GM21717 (cell line): ENCODE results near the gene EWSR1.
"Not testable (repeated sequence)": the region's sequence is repeated elsewhere in the genome, so short reads cannot be mapped to it uniquely, and the experiment has no call there.

Experiments
- ATAC-seq: cut with Tn5 transposase; IDR thresholded peaks from one replicate; pipeline ENCODE4 v1.9.1; 2021; ENCODE audit warnings: mild to moderate bottlenecking, moderate library complexity; ENCODE audit not compliant: unreplicated experiment

Gene EWSR1

DNA sequence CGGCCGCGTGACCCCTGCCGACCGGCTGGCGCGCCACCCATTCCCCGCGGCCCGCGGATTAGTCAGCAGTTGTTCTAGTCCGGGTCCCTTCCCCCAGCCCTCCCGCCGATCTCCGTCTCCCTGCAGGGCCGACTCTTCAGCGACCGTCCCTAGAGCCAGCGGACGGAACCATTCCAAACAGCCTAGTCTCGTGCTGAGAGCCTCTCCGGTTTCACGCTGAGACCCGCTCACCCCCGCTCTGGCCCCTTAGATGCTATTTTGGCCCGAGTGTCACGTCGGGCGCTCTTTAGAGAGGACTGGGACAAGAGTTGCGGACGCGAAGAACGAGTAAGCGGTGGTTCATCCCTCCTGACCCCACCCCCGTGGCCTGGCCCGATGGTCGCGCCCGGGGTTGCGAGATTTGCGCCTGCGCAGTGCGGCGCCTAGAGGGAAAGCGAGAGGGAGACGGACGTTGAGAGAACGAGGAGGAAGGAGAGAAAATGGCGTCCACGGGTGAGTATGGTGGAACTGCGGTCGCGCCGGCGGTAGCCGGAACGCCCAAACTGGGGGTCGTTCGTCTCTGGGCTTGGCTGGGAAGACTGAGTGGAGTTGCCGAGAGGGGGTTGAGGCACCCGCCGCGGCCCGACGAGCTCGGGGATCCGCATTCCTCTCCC, at the start of gene EWSR1, which contains the start of gene RHBDD3:
Gene EWSR1, plus strand, starts transcription at position 411 of the 653 bp plus-strand sequence. Its CDS starts 69 bp downstream, at position 480.
Gene RHBDD3, minus strand, starts transcription at position 124 of the 653 bp plus-strand sequence. CDS start 2,355 bp downstream, outside the sequence.
- ATAC-seq = peak; percentile 68

GRCh38 chr22:29218758-29219408, 49.2 kb upstream of the EWSR1 start:
- no peak for ATAC-seq

DNA sequence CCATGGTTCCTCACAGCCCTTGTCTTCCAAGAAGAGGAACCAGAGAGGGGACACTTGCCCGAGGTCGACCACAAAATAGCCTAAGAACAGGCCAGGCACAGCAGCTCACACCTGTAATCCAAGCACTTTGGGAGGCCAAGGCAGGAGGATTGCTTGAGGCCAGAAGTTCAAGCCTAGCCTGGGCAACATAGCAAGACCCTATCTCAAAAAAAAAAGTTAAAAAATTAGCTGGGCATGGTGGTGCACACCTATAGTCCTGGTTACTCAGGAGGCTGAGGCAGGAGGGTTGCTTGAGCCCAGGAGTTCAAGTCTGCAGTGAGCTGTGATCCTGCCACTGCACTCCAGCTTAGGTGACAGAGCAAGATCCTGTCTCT, 48.7 kb upstream of the EWSR1 start:
- ATAC-seq = not testable (repeated sequence)

- no peak for ATAC-seq
Measured at GRCh38 chr22:29219881-29220670, 48.0 kb upstream of the EWSR1 start.

DNA sequence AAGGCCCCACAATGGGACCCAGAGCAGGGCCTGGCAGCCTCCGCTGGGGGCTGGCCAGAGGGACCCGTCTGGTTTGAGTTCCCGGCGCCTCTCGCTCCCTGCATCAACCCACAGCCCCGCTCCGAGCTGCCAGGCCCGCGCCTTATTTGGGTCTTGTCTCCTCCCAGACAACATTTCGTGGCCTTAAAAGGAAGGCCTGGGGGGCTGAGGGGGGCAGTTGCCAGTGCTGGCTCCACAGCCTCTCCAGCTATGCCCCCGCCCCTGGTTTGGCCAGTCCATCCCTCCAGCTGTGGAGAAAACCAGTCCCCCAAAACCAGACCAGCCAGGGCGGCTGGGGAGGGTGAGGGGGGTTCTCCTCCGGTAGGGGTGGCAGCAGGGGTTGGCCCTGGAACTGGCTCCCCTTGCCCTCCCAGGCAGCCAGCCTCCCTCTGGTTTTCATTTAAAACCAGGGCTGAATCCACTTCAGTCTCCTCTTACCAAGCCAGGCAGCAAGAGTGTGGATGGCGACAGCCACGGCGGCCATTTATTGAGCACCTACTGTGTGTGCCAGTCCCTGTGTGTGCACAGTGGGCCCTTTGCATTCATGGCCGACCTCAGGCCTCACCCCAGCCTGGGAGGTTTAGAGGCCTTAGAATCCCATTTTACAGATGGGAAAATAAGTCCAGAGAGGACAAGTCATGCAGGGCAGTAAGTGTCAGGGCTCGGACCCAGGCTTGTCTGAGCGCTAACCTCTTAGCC, 43.8 kb upstream of the EWSR1 start:
- no peak for ATAC-seq

- ATAC-seq = no peak
Measured at GRCh38 chr22:29224859-29225410, 43.1 kb upstream of the EWSR1 start.

DNA sequence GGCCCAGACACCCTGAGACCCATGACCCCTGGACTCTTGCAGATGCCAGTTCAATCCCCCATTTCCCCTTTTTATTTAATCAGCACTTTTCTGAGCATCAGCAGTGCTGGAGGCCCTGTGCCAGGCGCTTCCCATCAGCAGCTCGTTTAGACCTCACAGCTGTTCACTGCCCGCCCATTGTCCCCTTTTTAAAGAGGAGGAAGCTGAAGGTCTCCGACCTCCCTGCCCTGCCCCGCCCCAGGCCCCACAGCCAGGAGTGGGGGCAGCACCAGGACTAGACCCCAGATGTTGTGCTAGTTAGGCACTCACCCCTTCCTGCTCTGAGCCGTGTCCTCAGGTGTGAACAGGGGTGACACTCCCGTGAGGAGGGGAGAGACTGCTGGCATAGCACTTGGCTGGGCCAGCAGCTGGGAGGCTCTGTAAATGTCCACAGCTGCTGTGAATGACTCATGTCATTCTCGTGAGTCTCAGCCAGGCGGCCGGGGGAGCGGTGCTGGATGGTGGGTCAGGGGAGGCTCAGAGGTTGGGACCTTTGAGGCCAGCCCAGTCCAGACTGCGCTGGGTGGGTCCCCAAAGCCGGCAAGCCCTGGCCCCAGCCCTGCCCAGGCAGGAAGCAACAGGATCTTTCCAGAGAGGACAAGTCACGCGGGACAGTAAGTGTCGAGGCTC, 42.5 kb upstream of the EWSR1 start:
- ATAC-seq = no peak

DNA sequence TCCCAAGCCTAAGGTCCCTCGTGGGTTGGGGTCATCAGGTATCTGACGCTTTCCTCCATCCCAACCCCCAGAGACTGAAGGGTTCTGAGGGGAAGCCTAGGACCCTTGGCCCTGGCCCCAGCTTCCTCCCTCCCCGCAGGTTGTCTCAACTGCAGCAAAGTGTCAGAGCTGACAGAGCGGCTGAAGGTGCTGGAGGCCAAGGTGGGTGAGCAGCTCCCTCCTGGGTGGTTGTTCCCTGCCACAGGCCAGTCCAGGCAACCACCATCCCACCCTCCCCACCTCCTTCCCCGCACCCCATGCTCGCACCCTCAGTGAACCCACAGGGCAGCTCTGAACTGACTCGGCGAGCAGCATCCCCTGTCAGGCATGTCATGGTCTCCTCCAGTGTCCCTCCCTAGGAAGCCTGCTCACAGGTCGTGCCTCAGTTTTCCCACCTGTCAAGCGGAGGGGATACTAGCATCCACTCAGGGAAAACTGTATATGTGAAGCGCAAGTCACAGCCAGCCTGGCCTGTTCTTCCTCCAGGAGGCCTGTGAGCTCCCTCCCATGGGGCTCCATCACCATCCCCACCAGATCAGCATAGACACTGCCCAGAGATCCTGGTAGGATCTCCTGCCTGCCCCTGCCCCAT, 41.6 kb upstream of the EWSR1 start:
- no peak for ATAC-seq

GRCh38 chr22:29230972-29231875, 36.8 kb upstream of the EWSR1 start:
- ATAC-seq = no peak

- no peak for ATAC-seq
Measured at GRCh38 chr22:29231971-29232959, 35.8 kb upstream of the EWSR1 start.

DNA sequence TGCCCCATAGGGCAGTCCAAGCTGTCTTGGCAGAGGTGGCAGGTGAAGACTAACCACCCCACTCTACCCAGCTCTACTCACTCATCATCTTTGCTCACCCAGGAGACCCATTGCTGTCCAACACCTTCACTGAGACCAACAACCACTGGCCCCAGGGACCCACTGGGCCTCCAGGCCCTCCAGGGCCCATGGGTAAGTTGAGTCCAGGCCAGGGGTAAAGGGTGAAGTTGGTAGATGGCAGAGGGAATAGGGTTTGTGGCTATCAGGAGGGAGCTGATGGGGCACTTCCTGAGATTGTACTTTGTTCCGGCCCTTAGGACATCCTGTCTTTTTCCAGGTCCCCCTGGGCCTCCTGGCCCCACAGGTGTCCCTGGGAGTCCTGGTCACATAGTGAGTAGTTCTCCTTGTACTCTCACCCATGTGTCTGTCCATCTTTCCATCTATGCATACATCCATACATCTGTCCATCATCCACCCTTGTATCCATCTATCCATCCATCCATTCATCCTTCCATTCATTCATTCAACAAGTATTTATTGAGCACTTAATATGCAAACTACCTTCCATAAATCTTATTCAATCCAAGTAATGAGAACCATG, 34.7 kb upstream of the EWSR1 start:
- no peak for ATAC-seq

DNA sequence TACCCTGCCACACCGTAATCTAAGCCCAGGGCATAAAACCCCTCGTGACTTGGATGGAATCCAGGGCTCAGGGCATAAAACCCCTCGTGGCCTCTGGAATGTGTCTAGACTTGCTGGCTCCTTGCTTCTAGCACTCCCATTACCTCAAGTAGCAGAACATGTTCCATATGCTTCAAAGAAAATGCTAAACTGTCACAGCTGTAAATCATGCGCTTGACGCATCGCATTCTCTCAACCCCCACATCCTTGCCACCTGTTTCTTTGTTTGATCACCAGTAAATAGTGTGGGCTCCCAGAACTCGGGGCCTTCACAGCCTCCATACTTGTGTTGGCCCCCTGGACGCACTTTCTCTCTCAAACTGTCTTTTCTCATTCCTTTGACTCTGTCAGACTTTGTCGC, 27.6 kb upstream of the EWSR1 start:
- ATAC-seq = not testable (repeated sequence)

- ATAC-seq = no peak
Measured at GRCh38 chr22:29243874-29244446, 24.1 kb upstream of the EWSR1 start.

- no peak for ATAC-seq
Measured at GRCh38 chr22:29244785-29245625, 23.1 kb upstream of the EWSR1 start.

GRCh38 chr22:29245626-29246385, 22.3 kb upstream of the EWSR1 start:
- no peak for ATAC-seq
